Measurements from ENCODE around the gene REC8. TPM values are rescaled to one million over a fixed set of nuclear protein-coding genes. Genes with fewer than 3 reads are reported as not detected.
A peak's percentile ranks its signal among the peaks of the same experiment; 100 is the strongest.

The REC8 gene
- total RNA-seq, 1 donor from 2014 or later: 136 TPM

GRCh38 chr14:24194186-24194872 is 22.4 kb downstream of the REC8 start:
- Mint-ChIP-seq H3K4me1 (ENCODE audit: low read depth, unreplicated experiment) (peaks cover 6% of the 10 kb centered on the region), H3K27ac (ENCODE audit: unreplicated experiment) (peak overlapping the region; percentile 28), H3K9me3 (ENCODE audit: unreplicated experiment) (peaks cover 8% of the 10 kb centered on the region), H3K27me3 (ENCODE audit: unreplicated experiment) (peaks cover 11% of the 10 kb centered on the region), H3K36me3 (ENCODE audit: unreplicated experiment) (no peaks in the 10 kb centered on the region), H3K4me3 (ENCODE audit: unreplicated experiment) (peak overlapping the region; percentile 89)
- no peak for DNase-seq
- no peak for TF ChIP-seq CTCF (IDR thresholded peaks at IDR 0.05; ENCODE audit: partially characterized antibody, unreplicated experiment)

- Mint-ChIP-seq H3K4me3 (ENCODE audit: unreplicated experiment) (peak overlapping the region; percentile 89), H3K4me1 (ENCODE audit: low read depth, unreplicated experiment) (peaks cover 6% of the 10 kb centered on the region), H3K36me3 (ENCODE audit: unreplicated experiment) (no peaks in the 10 kb centered on the region), H3K9me3 (ENCODE audit: unreplicated experiment) (peaks cover 6% of the 10 kb centered on the region), H3K27ac (ENCODE audit: unreplicated experiment) (peak overlapping the region; percentile 59), H3K27me3 (ENCODE audit: unreplicated experiment) (peaks cover 11% of the 10 kb centered on the region)
- TF ChIP-seq CTCF (IDR thresholded peaks at IDR 0.05; ENCODE audit: partially characterized antibody, unreplicated experiment): no peak
- no peak for DNase-seq
Observed at GRCh38 chr14:24194873-24195185, 22.9 kb downstream of the REC8 start.

- Mint-ChIP-seq H3K4me3 (ENCODE audit: unreplicated experiment) (peak within 1 kb of the TSS; percentile 96), H3K27ac (ENCODE audit: unreplicated experiment) (peak within 1 kb of the TSS; percentile 96), H3K4me1 (ENCODE audit: low read depth, unreplicated experiment) (peaks cover 6% of the 10 kb centered on the region), H3K27me3 (ENCODE audit: unreplicated experiment) (peaks cover 11% of the 10 kb centered on the region), H3K36me3 (ENCODE audit: unreplicated experiment) (no peaks in the 10 kb centered on the region), H3K9me3 (ENCODE audit: unreplicated experiment) (peaks cover 6% of the 10 kb centered on the region)
- peak; percentile 91 for DNase-seq
- TF ChIP-seq CTCF (IDR thresholded peaks at IDR 0.05; ENCODE audit: partially characterized antibody, unreplicated experiment): no peak
Observed at GRCh38 chr14:24195186-24196070, 23.5 kb downstream of the REC8 start, which contains the start of gene TM9SF1. Gene TM9SF1 (minus strand): TSS chr14:24195441. CDS start chr14:24195019, 422 bp downstream.

- TF ChIP-seq CTCF (IDR thresholded peaks at IDR 0.05; ENCODE audit: partially characterized antibody, unreplicated experiment): no peak
- H3K27me3 Mint-ChIP-seq (ENCODE audit: unreplicated experiment): peaks cover 11% of the 10 kb centered on the region
- H3K36me3 Mint-ChIP-seq (ENCODE audit: unreplicated experiment): no peaks in the 10 kb centered on the region
- peak overlapping the region; percentile 96 for H3K4me3 Mint-ChIP-seq (ENCODE audit: unreplicated experiment)
- peaks cover 6% of the 10 kb centered on the region for H3K9me3 Mint-ChIP-seq (ENCODE audit: unreplicated experiment)
- H3K4me1 Mint-ChIP-seq (ENCODE audit: low read depth, unreplicated experiment): peaks cover 6% of the 10 kb centered on the region
- peak overlapping the region; percentile 96 for H3K27ac Mint-ChIP-seq (ENCODE audit: unreplicated experiment)
- DNase-seq: no peak
Observed at GRCh38 chr14:24196071-24197055, 24.5 kb downstream of the REC8 start.
